Ovary (tissue), 9 donors: ENCODE measurements around the gene ZNF622. TPM values are rescaled to one million over a fixed set of nuclear protein-coding genes. Genes with fewer than 3 reads are reported as not detected.
"Not testable (repeated sequence)": the region's sequence is repeated elsewhere in the genome, so short reads cannot be mapped to it uniquely, and the experiment has no call there.

Experiments
- DNase-seq, 5 donors: peaks; one replicate each; pipeline ENCODE4 v3.0.0-alpha.2; 2019 to 2020
- H3K27ac ChIP-seq, 2 donors: fragments of 200-600 bp; one replicate each; pipeline versions ENCODE4 v1.5.1 to v1.8.0; 2019 to 2022
- H3K27me3 ChIP-seq: fragments of 200-600 bp; one replicate; pipeline ENCODE4 v1.8.0; 2022
- H3K36me3 ChIP-seq: fragments of 200-600 bp; sonication (generic); one replicate; pipeline ENCODE4 v1.5.1; 2019
- H3K4me1 ChIP-seq: one replicate; pipeline ENCODE4 v1.8.1; 2013; ENCODE audit warnings: mild to moderate bottlenecking, moderate library complexity; ENCODE audit not compliant: insufficient read depth
- H3K4me3 ChIP-seq: fragments of 200-600 bp; sonication (generic); one replicate; pipeline ENCODE4 v1.5.1; 2017
- H3K9me3 ChIP-seq, 2 donors: fragments of 200-600 bp in 1 of 2; sonication (generic) in 1 of 2; one replicate each; pipeline versions ENCODE4 v1.5.1 to v1.8.1; 2013 to 2019; ENCODE audit warnings: mild to moderate bottlenecking in 1 of 2, moderate library complexity in 1 of 2
- EP300 ChIP-seq: sonication (generic); formaldehyde crosslinking; IDR thresholded peaks from one replicate; pipeline ENCODE4 v1.6.1; 2017; ENCODE audit warnings: antibody characterized with exemption
- POLR2A ChIP-seq: fragments of 450-650 bp; IDR thresholded peaks from one replicate; pipeline ENCODE4 v1.6.1; 2017; ENCODE audit warnings: antibody characterized with exemption, mild to moderate bottlenecking, moderate library complexity
- WGBS, 3 donors: extraction: QIAGEN DNeasy Blood & Tissue Kit in 1 of 3; methylation state at CpG; one replicate each; pipeline versions ENCODE4 v1.1.5 to v1.1.7; 2013 to 2017; 5-methylcytosine and 5-hydroxymethylcytosine counted together
- intact Hi-C, 4 donors: fragments of 100-400 bp; cut with DNase I; formaldehyde crosslinking; loops; one replicate each; pipeline versions ENCODE4 v1.11.0 to v1.15.1; 2022 to 2023
- polyA plus RNA-seq, 2 donors: library from polyadenylated mRNA; stranded (reverse); fragments of 200-250 nt in 1 of 2; fragments of 350-450 nt in 1 of 2; fragmentation: Illumina TruSeq in 1 of 2; extraction: RNeasy Lipid Tissue Mini Kit (QIAGEN cat#74804) in 1 of 2; gene quantifications; one replicate each; pipeline ENCODE4 v1.2.3, GENCODE V29; 2013 to 2014
- total RNA-seq, 7 donors: library from RNA; depleted of rRNA in 2 of 7; stranded (reverse); fragments of >200 nt in 2 of 7; fragmentation: NEBNext Ultra II Directional in 3 of 7; extraction: Animal tissue kit (Norgen Biotek cat#: 25700) in 3 of 7; gene quantifications; one replicate each; pipeline versions ENCODE4 v1.1.0 to v1.2.4, GENCODE V29; 2016 to 2023
- TF ChIP-seq, protein P1 (sequence below), 3 donors: fragments of 450-650 bp in 2 of 3; fragments of 200-600 bp in 1 of 3; IDR thresholded peaks; one replicate each; pipeline versions ENCODE4 v1.5.1 to v1.8.0; 2016 to 2022; ENCODE audit warnings: antibody characterized with exemption in 3 of 3, mild to moderate bottlenecking in 1 of 3
- donor health status: DM: no; HTN: no; CAD: no; lungs with moderate emphysema.
- donor health status: DM: no; HTN: no; CAD: no.
- donor health status: Bipolar disorder and iron deficiency.
- donor health status: DM: yes; HTN: yes; CAD: no.
- donor health status: DM: no; HTN: no; CAD: no.
- donor health status: DM: yes; HTN: yes; CAD: no.

ZNF622 gene
- total and polyA plus RNA-seq, 9 donors = 18.0 to 27.2 (median 20.5) TPM

DNA sequence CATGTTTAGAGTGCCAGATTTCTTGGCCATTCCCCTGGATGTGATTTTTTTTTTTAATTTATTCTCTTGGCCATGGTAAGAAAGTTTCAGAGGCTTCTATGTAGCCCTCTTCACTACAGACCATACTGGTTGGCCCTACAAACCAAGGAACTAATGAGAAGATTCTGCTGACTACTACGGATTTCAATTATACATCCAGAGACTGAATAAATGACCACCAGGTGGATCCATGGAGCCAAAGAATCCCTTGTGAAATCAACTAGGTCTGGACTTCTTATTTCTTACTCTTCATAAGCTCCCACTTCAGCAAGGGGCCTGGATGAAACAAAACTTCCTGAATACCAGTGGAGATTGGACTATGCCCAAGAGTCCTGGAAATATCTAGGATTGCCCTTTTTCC is 27.6 kb downstream of the ZNF622 start:
- Histone ChIP-seq H3K9me3 (no peaks in the 10 kb centered on the region), H3K27me3 (no peaks in the 10 kb centered on the region), H3K27ac (no peak overlapping the region), H3K4me1 (no peaks in the 10 kb centered on the region), H3K36me3 (no peaks in the 10 kb centered on the region), H3K4me3 (no peak overlapping the region)
- 52 to 71% (median 68%) methylated on average over 1 of the region's 1 CpG for WGBS, 3 donors
- TF ChIP-seq EP300 = no peak
- TF ChIP-seq, protein P1, sequence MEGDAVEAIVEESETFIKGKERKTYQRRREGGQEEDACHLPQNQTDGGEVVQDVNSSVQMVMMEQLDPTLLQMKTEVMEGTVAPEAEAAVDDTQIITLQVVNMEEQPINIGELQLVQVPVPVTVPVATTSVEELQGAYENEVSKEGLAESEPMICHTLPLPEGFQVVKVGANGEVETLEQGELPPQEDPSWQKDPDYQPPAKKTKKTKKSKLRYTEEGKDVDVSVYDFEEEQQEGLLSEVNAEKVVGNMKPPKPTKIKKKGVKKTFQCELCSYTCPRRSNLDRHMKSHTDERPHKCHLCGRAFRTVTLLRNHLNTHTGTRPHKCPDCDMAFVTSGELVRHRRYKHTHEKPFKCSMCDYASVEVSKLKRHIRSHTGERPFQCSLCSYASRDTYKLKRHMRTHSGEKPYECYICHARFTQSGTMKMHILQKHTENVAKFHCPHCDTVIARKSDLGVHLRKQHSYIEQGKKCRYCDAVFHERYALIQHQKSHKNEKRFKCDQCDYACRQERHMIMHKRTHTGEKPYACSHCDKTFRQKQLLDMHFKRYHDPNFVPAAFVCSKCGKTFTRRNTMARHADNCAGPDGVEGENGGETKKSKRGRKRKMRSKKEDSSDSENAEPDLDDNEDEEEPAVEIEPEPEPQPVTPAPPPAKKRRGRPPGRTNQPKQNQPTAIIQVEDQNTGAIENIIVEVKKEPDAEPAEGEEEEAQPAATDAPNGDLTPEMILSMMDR (IDR thresholded peaks at IDR 0.05) = no peak
- TF ChIP-seq POLR2A = no peak
- intact Hi-C loops = no loop called here
- no peak for DNase-seq

DNA sequence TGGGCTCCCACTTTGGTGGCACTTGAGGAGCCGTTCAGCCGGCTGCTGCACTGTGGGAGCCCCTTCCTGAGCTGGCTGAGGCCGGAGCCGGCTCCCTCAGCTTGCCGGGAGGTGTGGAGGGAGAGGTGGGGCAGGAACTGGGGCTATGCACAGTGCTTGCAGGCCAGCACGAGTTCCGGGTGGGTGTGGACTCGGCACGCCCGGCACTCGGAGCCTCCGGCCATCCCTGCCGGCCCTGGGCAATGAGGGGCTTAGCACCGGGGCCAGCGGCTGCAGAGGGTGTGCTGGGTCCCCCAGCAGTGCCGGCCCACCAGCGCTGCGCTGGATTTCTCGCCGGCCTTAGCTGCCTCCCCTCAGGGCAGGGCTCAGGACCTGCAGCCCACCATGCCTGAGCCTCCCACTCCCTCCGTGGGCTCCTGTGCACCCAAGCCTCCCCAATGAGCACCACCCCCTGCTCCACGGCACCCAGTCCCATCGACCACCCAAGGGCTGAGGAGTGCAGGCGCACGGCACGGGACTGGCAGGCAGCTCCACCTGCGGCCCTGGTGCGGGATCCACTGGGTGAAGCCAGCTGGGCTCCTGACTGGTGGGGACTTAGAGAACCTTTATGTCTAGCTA is 29.4 kb downstream of the ZNF622 start:
- H3K27ac ChIP-seq, H3K27me3 ChIP-seq, intact Hi-C loops, H3K4me3 ChIP-seq, H3K9me3 ChIP-seq, H3K4me1 ChIP-seq, DNase-seq, H3K36me3 ChIP-seq: not testable (repeated sequence)
- whole genome bisulfite sequencing, 3 donors = 92 to 93% (median 93%) methylated on average over 24 to 28 of the region's 28 CpGs

DNA sequence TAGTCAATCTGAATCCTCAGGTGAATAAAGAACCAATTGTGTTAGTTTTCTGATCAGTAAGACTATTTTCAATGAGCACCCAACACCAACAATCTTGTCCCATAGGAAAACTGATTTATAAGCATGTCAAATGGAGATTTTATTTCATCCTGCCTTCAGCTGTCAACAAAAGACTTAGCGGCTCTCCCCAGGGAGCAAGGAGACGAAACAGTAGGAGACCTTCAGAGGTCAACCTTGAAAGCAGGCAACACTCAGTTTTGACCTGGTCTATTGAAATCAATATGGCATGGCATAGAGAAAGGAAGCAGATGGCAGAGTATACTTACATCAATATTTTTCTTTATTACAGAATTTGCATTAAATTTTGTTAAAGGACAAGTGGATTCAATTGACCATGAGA is 34.1 kb downstream of the ZNF622 start:
- Histone ChIP-seq H3K9me3 (no peaks in the 10 kb centered on the region), H3K4me1 (no peaks in the 10 kb centered on the region), H3K36me3 (no peaks in the 10 kb centered on the region), H3K27me3 (no peaks in the 10 kb centered on the region), H3K4me3 (no peak overlapping the region), H3K27ac (no peak overlapping the region)
- TF ChIP-seq EP300 (no peak), POLR2A (no peak)
- TF ChIP-seq, protein P1 (IDR thresholded peaks at IDR 0.05) = no peak
- 65 to 78% (median 69%) methylated on average over 2 of the region's 2 CpGs for WGBS, 3 donors
- intact Hi-C loops = no loop called here
- DNase-seq = no peak

DNA sequence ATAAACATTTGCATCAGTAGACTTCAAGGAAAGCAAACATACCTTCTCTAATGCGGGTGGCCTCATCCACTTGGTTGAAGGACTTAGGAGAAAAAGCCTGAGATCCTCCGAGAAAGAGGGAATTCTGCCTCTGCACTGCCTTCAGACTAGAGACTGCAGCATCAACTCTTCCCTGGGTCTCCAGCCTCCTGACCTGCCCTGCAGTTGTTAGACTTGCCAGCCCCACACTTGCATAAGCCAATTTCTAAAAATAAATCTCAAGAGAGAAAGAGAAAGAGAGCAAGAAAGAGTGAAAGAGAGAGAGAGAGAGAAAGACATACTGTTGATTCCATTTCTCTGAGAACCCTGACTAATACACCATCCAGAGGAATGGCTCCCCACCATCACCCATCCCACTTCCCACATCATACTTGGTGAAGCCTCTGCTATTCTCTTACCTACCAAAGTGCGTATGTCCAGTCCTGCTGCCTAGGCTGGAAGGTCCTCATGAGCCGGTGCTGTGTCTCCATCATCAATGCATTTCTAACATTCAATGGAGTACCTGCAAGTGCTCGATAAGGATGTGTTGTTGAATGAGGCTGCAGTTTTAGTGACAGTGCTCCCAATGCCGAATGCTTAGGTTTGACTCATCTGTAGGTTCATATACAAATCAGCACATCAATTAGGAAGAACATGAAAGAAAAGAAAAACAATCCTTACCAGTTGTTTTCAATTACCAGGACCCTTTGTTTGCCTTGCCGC is 35.1 kb downstream of the ZNF622 start:
- TF ChIP-seq, protein P1 (IDR thresholded peaks at IDR 0.05) = no peak
- no peak for TF ChIP-seq POLR2A
- no peak for TF ChIP-seq EP300
- Histone ChIP-seq H3K4me3 (no peak overlapping the region), H3K27me3 (no peaks in the 10 kb centered on the region), H3K27ac (no peak overlapping the region), H3K36me3 (no peaks in the 10 kb centered on the region), H3K4me1 (no peaks in the 10 kb centered on the region), H3K9me3 (no peaks in the 10 kb centered on the region)
- intact Hi-C loops = no loop called here
- no peak for DNase-seq
- WGBS, 3 donors = 85 to 90% (median 88%) methylated on average over 7 of the region's 7 CpGs

DNA sequence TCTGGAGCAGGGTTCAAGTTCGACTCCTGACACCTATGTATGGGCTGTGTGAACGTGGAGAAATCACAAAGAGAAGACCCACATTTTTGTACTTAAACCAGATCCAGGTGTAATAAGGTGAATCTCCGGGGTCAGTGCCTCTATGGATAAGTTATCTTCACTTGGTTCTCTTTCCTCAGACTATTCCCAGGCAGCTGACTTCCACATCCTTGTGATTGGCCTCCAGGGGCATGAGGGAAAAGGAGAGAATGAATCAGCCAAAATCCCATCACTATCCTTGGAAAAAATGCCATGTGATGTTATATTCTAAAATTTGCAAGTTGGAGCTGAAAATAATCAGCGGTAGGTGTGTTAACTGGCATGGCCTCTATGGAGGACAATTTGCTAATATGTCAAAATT is 37.2 kb downstream of the ZNF622 start:
- Histone ChIP-seq H3K4me1 (no peaks in the 10 kb centered on the region), H3K9me3 (no peaks in the 10 kb centered on the region), H3K27me3 (no peaks in the 10 kb centered on the region), H3K27ac (no peak overlapping the region), H3K4me3 (no peak overlapping the region), H3K36me3 (no peaks in the 10 kb centered on the region)
- TF ChIP-seq, protein P1 (IDR thresholded peaks at IDR 0.05) = no peak
- intact Hi-C loops = no loop called here
- DNase-seq = no peak
- WGBS, 3 donors = 79 to 86% (median 84%) methylated on average over 4 of the region's 4 CpGs
